Measurements from ENCODE around the gene BPHL.
A peak's percentile ranks its signal among the peaks of the same experiment; 100 is the strongest.
"Not testable (repeated sequence)": the region's sequence is repeated elsewhere in the genome, so short reads cannot be mapped to it uniquely, and the experiment has no call there.

The BPHL gene

GRCh38 chr6:3118353-3119039, at the start of gene BPHL:
Gene BPHL, plus strand, starts transcription at chr6:3118711. Its CDS starts 30 bp downstream, at chr6:3118741.
- DNase-seq: peak; percentile 93

- no peak for DNase-seq
These were observed 46.9 kb upstream of the BPHL start for GRCh38 chr6:3071568-3071967.

- DNase-seq: no peak
These were observed 45.7 kb upstream of the BPHL start for GRCh38 chr6:3072798-3073197.

GRCh38 chr6:3073382-3073781, 45.1 kb upstream of the BPHL start:
- DNase-seq: no peak

- no peak for DNase-seq
These were observed 42.8 kb upstream of the BPHL start for GRCh38 chr6:3075772-3076113.

- DNase-seq: no peak
These were observed 42.2 kb upstream of the BPHL start for GRCh38 chr6:3076320-3076719.

GRCh38 chr6:3077430-3077829, 41.1 kb upstream of the BPHL start:
- DNase-seq: no peak

GRCh38 chr6:3078952-3079351, 39.6 kb upstream of the BPHL start:
- DNase-seq: not testable (repeated sequence)

GRCh38 chr6:3079682-3080081, 38.8 kb upstream of the BPHL start:
- no peak for DNase-seq

GRCh38 chr6:3081960-3082359, 36.6 kb upstream of the BPHL start:
- no peak for DNase-seq

GRCh38 chr6:3085074-3085473, 33.4 kb upstream of the BPHL start:
- no peak for DNase-seq

GRCh38 chr6:3086282-3086946, 32.1 kb upstream of the BPHL start:
- no peak for DNase-seq

- DNase-seq: no peak
These were observed 30.1 kb upstream of the BPHL start for GRCh38 chr6:3088446-3088845.

GRCh38 chr6:3088968-3089367, 29.5 kb upstream of the BPHL start:
- DNase-seq: no peak

- DNase-seq: no peak
These were observed 28.5 kb upstream of the BPHL start for GRCh38 chr6:3090013-3090412.

- DNase-seq: no peak
These were observed 23.7 kb upstream of the BPHL start for GRCh38 chr6:3094815-3095214.

- DNase-seq: peak; percentile 11
These were observed 15.6 kb upstream of the BPHL start for GRCh38 chr6:3102875-3103274.

- no peak for DNase-seq
These were observed 9.6 kb upstream of the BPHL start for GRCh38 chr6:3108746-3109414.

GRCh38 chr6:3109761-3110160, 8.8 kb upstream of the BPHL start:
- no peak for DNase-seq

GRCh38 chr6:3114377-3114776, 4.1 kb upstream of the BPHL start:
- DNase-seq: no peak

- peak; percentile 9 for DNase-seq
These were observed 579 bp upstream of the BPHL start for GRCh38 chr6:3117912-3118352.

- DNase-seq: peak; percentile 46
These were observed 671 bp downstream of the BPHL start for GRCh38 chr6:3119040-3119723.

- no peak for DNase-seq
These were observed 2.2 kb downstream of the BPHL start for GRCh38 chr6:3120765-3121089.

GRCh38 chr6:3122823-3123182, 4.3 kb downstream of the BPHL start:
- no peak for DNase-seq

Measured in EL (cell line).